Erythroblast (primary cell): ENCODE results near the gene KCNH8.

Experiments
- GATA1 ChIP-seq: IDR thresholded peaks from 2 replicates; pipeline ENCODE4 v1.6.1; 2011; ENCODE audit warnings: low read depth, mild to moderate bottlenecking, control low read depth, low read length, moderate library complexity
- POLR2A ChIP-seq: IDR thresholded peaks from 2 replicates; pipeline ENCODE4 v1.6.1; 2011; ENCODE audit warnings: mild to moderate bottlenecking, low read length

- TF ChIP-seq POLR2A: no peak
- TF ChIP-seq GATA1: no peak
Measured at GRCh38 chr3:19338769-19339168, 190.5 kb downstream of the KCNH8 start.
